ACHN (cell line): Measurements from ENCODE around the gene SAMD4A.

Experiments
- DNase-seq: peaks from one replicate; pipeline ENCODE4 v3.0.0-alpha.2; 2015
- in situ Hi-C: cut with HindIII; loops from 2 replicates; pipeline ENCODE4 v1.10.0; 2017; ENCODE audit warnings: low sequenced_read_pairs, low pct_ligation_motif_present, low pct_unique_long_range_greater_than_20kb

The SAMD4A gene, protein sequence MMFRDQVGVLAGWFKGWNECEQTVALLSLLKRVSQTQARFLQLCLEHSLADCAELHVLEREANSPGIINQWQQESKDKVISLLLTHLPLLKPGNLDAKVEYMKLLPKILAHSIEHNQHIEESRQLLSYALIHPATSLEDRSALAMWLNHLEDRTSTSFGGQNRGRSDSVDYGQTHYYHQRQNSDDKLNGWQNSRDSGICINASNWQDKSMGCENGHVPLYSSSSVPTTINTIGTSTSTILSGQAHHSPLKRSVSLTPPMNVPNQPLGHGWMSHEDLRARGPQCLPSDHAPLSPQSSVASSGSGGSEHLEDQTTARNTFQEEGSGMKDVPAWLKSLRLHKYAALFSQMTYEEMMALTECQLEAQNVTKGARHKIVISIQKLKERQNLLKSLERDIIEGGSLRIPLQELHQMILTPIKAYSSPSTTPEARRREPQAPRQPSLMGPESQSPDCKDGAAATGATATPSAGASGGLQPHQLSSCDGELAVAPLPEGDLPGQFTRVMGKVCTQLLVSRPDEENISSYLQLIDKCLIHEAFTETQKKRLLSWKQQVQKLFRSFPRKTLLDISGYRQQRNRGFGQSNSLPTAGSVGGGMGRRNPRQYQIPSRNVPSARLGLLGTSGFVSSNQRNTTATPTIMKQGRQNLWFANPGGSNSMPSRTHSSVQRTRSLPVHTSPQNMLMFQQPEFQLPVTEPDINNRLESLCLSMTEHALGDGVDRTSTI

DNA sequence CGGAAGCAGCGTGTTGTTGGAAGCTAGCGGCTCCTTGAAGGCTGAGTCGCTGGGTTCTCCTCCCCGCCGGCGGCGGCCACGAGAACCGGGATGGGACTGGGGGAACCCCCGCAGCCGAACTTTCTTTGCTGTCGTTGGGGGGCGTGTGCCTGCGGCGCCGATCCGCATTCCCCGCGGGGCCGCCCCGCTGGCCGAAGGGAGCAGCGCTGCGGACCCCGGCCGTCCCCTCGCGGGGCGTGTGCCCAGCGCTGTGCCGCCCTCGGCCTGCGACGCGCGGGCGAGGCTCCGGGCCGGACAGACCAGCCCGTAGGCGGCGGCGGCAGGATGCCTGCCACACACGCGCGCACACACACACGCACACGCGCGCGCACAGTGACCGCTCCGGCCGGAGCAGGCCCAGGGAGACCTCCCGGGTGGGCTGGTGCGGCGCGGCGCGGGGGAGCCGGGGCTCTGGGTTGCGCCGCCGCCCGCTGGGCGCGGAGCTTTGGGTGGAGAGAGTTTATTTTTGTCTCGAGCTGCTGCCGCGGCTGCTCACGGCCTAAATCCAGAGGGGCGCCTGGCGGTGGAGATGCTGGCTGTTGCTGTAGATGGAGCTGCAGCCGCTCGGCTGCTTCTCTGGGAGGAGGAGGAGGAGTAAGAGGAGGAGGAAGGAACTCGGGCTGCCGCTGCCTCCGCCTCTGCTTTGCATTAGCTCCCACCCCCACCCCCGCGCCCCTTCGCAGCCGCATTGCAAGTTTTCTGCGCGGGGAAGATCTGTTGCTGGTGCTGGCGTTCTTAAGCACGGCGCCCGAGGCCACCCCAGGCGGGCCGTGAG, at the start of gene SAMD4A:
Gene SAMD4A (plus strand): TSS at position 719 of the 814 bp plus-strand sequence. CDS start 789 bp downstream, outside the sequence.
- in situ Hi-C loops = no loop called here
- DNase-seq = peak; percentile 76

DNA sequence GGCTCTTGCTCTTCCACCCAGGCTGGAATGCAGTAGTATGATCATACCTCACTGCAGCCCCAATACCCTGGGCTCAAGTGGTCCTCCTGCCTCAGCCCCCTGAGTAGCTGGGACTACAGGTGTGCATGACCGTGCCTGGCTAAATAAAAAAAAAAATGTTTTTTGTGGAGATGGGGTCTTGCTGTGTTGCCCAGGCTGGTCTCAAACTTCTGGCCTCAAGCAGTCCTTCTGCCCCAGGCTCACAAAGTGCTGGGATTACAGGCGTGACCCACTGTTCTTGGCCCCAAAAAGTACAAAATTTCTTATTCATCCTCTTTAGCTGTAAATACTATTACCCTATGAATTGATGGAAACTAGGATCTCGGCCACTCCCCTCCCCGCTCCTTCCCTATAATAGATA, 42.5 kb upstream of the SAMD4A start:
- in situ Hi-C loops = no loop called here

DNA sequence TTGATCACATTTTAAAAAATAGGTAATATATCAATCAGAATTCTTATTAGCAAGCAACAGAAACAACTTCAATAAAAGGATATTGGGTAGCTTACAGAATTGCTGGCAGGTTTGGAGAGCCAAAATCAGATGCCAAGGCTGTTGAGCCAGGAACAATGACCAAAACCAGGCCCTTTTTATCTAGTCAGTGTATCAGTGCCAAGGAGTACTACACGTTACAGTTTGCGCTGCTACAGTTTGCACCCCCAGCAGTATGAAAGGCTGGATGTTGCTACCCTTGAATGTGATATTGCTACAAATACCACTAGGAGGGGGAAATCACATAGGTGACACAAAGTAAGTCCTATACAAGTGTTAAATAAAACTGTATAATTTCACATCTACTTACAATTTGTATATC, 38.0 kb upstream of the SAMD4A start:
- in situ Hi-C loops = no loop called here
- no peak for DNase-seq

More for the DNA sequence above, 42.5 kb upstream of the SAMD4A start:
- no peak for DNase-seq

DNA sequence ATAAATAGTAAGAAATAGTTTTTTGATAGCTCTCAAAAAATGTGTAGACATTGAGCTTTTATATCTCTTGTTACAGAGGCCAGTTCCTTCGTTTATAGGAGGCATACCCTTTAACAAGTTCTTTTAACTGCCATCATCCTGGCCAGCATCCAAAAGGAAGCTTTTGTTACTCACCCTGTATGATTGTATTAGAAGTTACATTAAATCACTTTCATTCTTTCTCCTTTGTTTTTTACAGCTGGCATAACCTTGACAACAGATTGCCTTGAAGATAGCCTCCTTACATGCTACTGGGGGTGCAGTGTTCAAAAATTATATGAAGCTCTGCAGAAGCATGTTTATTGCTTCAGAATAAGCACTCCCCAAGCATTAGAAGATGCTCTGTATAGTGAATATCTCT, 37.1 kb upstream of the SAMD4A start:
- in situ Hi-C loops = no loop called here
- no peak for DNase-seq

DNA sequence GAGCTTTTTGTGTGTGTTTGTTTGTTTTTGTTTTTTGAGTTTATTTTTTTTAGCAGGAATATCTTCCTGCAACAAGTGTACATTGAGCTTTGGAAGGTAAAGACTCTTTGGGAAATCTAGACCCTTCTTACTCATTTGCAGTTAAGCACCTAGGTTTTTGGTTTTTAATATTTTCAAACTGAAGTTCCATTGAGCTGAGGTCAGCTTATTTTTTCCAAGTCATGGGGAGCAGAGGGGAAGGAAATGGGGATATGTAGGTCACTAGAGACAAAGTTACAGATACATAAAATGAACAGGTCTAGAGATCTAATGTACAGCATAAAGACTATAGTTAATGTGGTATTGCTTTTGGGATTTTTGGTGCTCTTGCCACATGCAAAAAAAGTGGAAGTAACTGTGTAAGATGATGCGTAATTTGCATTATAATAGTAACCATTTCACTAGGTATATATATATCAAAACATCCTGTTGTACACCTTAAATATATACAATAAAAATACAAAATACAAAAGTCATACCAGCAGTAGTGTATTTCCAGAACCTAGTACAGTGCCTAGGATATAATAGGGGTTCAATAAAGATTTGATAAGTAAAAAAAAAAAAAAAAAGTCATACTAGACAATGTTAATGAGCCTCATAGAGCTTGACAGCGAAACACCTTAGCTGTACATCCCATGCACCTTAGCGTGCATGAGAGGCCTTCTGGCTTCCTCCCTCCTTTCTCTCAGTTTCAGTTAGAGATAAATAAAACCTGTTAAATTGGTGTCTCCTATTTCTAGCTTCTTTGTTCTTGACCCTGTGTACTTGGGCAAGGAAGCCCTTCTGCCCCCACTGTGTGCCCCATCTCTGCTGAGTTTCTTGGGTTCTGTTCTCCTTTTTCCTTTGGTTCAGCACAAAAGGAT, 34.6 kb upstream of the SAMD4A start:
- DNase-seq = no peak

DNA sequence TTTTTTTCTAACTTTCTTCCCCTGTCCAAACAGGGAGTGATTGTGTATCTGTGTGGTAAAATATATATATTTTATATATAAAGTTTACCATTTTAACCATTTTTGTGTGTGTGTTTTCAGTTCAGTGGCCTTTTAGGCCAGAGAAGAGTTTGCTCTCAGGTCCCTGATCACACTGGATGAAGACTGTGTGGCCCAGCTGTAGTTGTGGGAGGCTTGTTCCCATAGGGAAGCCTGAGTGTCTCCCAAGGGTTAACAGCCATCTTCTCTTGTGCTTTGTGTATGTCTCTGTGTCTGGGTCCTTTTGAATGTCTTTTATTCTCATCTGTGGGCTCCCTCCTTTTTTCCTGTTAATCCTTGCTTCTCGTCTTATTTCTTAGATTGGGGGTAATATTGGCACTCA, 33.8 kb upstream of the SAMD4A start:
- DNase-seq = no peak
- in situ Hi-C loops = no loop called here

More for the DNA sequence above, 34.6 kb upstream of the SAMD4A start:
- in situ Hi-C loops = no loop called here

DNA sequence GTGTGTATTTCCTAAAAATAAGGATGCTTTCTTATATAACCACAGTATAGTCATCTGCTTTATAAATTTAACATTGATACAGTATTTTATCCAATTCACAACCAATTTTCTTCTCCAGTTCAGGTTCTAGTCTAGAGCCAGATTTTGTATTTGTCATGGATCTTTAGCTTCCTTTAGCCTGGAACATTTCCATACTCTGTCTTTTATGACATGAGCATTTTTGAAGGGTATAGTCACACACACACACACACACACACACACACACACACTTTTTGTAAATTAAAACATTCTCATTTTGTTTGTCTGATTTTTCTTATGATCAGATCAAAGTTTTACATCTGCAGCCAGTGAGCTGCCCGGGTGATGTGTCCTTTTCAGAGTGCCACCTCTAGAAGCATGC, 31.8 kb upstream of the SAMD4A start:
- in situ Hi-C loops = no loop called here
- DNase-seq = no peak

DNA sequence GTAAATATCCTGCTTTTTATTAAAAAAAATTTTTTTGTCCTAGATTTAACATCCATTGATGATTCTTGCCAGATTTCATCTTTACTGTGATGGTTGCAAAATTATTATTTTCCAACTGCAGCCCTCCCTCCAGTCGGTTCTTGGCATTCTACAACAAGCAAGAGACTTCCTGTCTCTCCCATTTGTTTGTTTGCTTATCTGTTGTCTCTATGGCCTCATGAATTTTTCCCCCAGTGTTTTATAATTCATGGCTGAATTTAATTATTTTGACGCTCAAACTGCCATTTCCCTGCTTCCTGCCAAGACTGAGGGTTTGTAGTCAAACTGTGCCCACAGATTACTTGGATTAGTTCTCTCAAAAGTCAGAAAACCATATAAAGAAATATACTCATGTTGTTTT, 31.3 kb upstream of the SAMD4A start:
- in situ Hi-C loops = no loop called here
- DNase-seq = no peak

DNA sequence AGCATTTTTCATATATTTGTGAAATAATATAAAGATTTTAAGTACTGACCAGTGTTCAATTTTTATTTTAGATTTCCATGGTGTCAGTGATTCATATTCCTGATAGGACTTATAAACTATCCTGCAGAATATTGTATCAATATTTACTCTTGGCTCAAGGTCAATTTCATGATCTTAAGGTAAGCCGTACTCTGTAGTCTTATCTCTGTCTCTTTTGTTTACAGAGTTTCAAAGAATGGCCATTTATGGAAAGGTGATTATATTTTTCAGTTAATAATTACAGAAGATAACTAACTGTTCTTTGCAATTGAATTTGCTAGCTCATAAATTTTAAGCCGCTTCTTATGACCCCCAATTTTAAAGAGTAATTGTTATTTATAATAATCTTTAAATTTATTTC, 29.3 kb upstream of the SAMD4A start:
- DNase-seq = no peak
- in situ Hi-C loops = no loop called here

DNA sequence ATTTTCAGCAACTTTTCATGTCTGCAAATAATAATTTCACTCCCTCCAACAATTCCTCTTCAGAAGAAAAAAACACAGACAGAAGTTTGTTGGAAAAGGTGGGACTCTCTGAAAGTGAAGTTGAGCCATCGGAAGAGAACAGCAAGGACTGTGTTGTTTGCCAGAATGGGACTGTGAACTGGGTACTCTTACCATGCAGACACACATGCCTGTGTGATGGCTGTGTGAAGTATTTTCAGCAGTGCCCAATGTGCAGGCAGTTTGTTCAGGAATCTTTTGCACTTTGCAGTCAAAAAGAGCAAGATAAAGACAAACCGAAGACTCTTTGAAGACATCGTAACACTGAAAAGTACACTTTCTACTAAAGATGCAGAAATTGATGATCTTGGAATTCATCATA, 28.9 kb upstream of the SAMD4A start:
- in situ Hi-C loops = no loop called here
- DNase-seq = no peak

DNA sequence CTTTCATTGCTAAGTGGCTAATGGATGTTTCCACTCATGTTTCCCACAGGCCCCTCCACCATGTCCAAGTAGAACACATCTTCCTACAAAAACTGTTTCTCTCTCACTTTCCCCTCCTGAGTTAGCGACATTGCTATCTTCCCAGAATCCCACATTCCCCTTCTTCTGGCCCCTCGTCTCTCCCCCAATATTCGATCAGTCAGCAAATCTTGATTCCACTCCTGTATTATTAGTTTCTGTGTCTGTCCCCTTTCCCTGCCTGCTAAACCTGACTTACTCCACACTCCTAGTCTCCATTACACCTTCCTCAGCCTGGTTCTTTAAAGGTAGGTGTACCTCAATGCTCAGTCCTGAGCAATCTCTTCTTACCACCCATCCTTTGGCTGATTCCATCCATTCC, 19.3 kb upstream of the SAMD4A start:
- no peak for DNase-seq
- in situ Hi-C loops = no loop called here

DNA sequence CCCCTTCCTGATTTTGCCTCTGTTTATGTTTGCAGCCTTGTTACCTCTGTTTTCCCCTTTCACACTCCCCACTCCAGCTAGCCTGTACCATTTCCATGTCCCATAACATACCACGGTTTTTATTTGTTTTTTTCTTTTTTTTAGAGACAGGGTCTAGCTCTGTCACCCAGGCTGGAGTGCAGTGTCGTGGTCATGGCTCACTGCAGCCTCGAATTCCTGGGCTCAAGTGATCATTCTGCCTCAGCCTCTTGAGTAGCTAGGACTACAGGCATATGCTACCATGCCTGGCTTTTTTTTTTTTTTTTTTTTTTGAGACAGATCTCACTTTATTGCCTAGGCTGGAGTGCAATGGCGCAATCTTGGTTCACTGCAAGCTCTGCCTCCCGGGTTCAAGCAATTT, 18.4 kb upstream of the SAMD4A start:
- in situ Hi-C loops = no loop called here
- DNase-seq = no peak

DNA sequence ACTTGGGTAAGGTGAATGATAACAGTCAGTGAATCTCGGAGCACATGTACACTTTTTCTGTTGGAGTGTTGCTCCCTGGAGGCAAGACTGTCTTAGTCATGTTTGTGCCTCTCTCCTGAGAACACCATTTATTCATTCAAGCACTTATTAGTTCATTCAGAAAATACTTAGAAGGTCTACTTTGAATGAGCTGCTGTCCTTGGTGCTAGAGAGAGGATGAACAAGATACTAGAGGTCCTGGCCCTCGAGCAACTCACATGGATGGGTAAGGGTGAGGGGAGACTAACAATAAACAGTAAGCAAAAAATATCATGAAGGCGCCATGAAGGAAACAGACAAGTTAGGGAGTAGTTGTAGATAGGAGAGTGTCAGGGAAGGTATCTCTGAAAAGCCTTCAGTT, 17.1 kb upstream of the SAMD4A start:
- in situ Hi-C loops = no loop called here

DNA sequence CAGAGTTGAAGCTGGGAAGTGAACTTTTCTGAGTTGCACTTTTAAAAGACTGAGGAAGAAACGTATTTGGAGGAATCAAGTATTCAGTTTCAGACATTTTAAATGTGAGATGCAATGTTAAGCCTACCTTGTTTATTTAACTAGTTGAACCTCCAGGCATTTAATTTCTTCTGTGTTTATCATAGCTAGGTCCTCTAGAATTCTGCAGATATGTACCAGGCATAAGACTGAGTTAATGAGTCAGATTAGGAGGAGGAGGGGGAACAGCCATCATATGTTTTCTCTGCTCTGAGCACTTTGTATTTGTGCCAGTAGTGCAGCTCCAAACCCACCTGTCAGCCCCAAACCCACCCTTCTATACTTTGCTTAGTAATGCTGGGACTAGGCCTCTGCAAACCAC, 16.4 kb upstream of the SAMD4A start:
- in situ Hi-C loops = no loop called here
- DNase-seq = no peak

More for the DNA sequence above, 17.1 kb upstream of the SAMD4A start:
- peak; percentile 14 for DNase-seq

DNA sequence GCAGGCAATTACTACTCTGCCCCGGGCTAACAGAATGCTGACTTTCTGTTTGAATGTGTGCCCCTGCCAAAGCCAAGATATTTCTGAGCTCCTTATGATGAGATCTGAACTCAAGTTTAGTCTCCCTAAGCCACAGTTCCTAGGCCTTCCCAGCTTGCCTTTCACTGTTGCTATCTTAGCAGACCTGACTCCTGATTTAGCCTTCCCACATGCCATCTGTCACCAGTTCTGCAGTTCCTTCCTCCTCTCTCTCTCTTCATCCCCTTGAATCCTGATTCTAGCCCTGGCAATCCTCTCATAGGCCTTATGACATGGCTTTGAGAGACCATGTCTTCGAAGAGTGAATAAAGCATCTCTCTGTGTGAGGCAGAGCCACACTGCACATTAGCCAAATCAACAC, 12.5 kb upstream of the SAMD4A start:
- in situ Hi-C loops = no loop called here
- DNase-seq = no peak

DNA sequence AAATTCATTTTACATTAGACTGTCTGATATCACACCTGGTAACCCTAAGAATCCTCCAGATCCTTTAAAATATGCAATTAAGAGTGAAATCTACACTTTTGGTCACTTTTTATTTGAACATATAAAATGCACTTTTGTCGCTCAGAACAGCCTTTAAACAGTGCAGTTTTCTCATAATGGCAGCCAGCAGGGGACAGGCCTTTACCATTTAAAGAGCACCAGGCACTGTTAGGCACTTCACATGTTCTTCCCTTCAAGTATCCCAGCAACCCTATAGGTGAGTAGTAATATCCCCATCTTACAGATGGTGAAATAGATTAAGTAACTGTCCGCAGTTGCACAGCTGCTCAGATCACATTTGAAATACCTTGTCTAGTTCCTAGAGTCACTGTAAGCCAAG, 11.3 kb upstream of the SAMD4A start:
- in situ Hi-C loops = no loop called here
- DNase-seq = no peak

DNA sequence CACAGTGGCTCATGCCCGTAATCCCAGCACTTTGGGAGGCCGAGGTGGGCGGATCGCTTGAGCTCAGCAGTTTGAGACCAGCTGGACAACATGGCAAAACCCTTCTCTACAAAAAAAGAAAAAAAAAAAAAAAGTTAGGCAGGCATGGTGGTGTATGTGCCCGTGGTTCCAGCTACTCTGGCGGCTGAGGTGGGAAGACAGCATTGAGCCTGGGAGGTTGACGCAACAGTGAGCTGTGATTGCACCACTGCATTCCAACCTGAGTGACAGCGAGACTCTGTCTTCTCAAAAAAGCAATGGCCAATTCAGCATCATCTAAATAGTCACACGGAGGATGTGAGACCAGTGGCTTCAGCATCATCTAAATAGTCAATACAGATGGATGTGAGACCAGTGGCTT, 10.4 kb upstream of the SAMD4A start:
- in situ Hi-C loops = no loop called here

DNA sequence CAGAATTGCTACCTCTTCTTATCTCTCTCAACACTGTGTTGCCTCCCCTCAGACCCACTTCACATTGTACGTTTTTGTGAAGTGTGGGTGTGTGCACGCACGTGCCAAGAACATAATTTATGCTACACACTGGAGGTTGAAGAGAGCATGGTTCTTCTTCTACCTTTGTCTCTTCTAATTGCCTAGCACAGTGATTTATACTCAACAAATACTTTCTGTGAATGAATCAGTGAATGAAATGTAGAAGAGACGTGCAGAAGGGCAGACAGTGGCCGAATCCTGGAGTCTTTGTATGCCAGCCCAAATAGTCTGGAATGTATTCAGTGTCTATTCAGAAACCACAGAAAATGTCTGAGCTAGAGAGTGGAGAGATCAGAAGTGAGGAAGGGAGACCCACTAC, 4.6 kb upstream of the SAMD4A start:
- no peak for DNase-seq
- in situ Hi-C loops = no loop called here

More for the DNA sequence above, 10.4 kb upstream of the SAMD4A start:
- no peak for DNase-seq
